Chondrocyte (in vitro differentiated cells): ENCODE data around the gene SMARCA4. TPM values are rescaled to one million over a fixed set of nuclear protein-coding genes. Genes with fewer than 3 reads are reported as not detected.
A peak's percentile ranks its signal among the peaks of the same experiment; 100 is the strongest.
"Not testable (repeated sequence)": the region's sequence is repeated elsewhere in the genome, so short reads cannot be mapped to it uniquely, and the experiment has no call there.

Experiments used
- DNase-seq: peaks from one replicate; pipeline ENCODE4 v3.0.0; 2021; ENCODE audit warnings: mixed read lengths, low spot score
- H3K27ac Mint-ChIP-seq: one replicate; pipeline ENCODE4 v1.8.0; 2021; ENCODE audit warnings: mild to moderate bottlenecking, moderate library complexity, mixed read lengths; ENCODE audit not compliant: unreplicated experiment
- H3K27me3 Mint-ChIP-seq: 2 replicates; pipeline ENCODE4 v1.8.0; 2021; ENCODE audit warnings: low read depth, mixed read lengths
- H3K36me3 Mint-ChIP-seq: 2 replicates; pipeline ENCODE4 v1.8.0; 2021; ENCODE audit warnings: low read depth, mixed read lengths
- H3K4me1 Mint-ChIP-seq: 2 replicates; pipeline ENCODE4 v1.8.0; 2021; ENCODE audit warnings: low read depth, mild to moderate bottlenecking, mixed read lengths
- H3K4me3 Mint-ChIP-seq: one replicate; pipeline ENCODE4 v1.8.0; 2021; ENCODE audit warnings: mild to moderate bottlenecking, moderate library complexity, mixed read lengths; ENCODE audit not compliant: unreplicated experiment
- H3K9me3 Mint-ChIP-seq: 2 replicates; pipeline ENCODE4 v1.8.0; 2021; ENCODE audit warnings: low read depth, mixed read lengths
- total RNA-seq: library from RNA; stranded (reverse); gene quantifications from 3 replicates; pipeline ENCODE4 v1.2.1, GENCODE V29; 2021
- TF ChIP-seq, protein P1 (sequence below): fragments of 200-600 bp; sonication (generic); IDR thresholded peaks from 2 replicates; pipeline ENCODE4 v1.5.0; 2021; ENCODE audit warnings: antibody characterized with exemption, mild to moderate bottlenecking, moderate library complexity

Gene SMARCA4
- total RNA-seq, 1 donor from 2014 or later: 107 TPM

DNA sequence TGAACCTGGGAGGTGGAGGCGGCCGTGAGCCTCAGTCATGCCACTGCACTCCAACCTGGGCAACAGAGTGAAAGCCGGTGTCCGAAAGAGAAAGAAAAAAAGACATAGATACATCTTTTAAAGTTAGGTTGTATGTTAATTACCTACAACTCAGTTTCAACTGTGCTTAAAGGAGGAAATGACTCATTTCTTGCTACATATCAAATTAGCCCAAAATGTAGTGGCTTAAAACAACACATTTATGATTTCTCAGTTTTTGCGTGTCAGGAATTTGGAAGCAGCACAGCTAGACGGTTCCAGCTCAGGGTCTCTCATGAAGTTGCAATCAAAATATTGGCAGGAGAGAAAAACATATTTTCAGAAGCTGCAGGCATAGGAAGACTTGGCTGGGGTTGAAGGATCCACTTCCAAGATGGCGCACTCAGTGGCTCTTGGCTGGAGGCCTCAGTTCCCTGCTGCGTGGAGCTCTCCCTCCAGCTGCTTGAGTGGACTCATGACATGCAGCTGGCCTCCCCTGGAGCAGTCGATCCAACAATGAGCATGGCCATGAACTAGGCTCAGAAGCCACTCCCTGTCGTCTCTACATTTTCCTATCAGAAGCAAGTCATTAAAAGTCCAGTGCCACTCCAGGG, 135.5 kb downstream of the SMARCA4 start:
- Mint-ChIP-seq H3K36me3 (peaks cover 16% of the 10 kb centered on the region), H3K9me3 (no peaks in the 10 kb centered on the region), H3K27ac (peak overlapping the region; percentile 94), H3K4me1 (peaks cover 71% of the 10 kb centered on the region), H3K27me3 (no peaks in the 10 kb centered on the region), H3K4me3 (peak overlapping the region; percentile 8)
- TF ChIP-seq, protein P1, sequence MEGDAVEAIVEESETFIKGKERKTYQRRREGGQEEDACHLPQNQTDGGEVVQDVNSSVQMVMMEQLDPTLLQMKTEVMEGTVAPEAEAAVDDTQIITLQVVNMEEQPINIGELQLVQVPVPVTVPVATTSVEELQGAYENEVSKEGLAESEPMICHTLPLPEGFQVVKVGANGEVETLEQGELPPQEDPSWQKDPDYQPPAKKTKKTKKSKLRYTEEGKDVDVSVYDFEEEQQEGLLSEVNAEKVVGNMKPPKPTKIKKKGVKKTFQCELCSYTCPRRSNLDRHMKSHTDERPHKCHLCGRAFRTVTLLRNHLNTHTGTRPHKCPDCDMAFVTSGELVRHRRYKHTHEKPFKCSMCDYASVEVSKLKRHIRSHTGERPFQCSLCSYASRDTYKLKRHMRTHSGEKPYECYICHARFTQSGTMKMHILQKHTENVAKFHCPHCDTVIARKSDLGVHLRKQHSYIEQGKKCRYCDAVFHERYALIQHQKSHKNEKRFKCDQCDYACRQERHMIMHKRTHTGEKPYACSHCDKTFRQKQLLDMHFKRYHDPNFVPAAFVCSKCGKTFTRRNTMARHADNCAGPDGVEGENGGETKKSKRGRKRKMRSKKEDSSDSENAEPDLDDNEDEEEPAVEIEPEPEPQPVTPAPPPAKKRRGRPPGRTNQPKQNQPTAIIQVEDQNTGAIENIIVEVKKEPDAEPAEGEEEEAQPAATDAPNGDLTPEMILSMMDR: no peak
- DNase-seq: no peak

DNA sequence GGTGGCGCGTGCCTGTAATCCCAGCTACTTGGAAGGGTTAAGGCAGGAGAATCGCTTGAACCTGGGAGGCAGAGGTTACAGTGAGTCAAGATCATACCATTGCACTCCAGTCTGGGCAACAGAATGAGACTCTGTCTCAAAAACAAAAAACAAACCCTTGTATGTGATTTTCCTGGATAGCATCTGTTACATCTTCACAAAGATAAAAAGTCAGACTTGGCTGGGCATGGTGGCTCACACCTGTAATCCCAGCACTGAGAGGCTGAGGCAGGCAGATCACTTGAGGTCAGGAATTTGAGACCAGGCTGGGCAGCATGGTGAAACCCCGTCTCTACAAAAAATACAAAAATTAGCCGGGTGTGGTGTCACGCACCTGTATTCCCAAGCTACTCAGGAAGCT, 136.5 kb downstream of the SMARCA4 start:
- peak overlapping the region; percentile 68 for H3K27ac Mint-ChIP-seq
- H3K27me3 Mint-ChIP-seq, DNase-seq, H3K9me3 Mint-ChIP-seq, H3K4me3 Mint-ChIP-seq: not testable (repeated sequence)
- peaks cover 61% of the 10 kb centered on the region for H3K4me1 Mint-ChIP-seq
- H3K36me3 Mint-ChIP-seq: peaks cover 18% of the 10 kb centered on the region

DNA sequence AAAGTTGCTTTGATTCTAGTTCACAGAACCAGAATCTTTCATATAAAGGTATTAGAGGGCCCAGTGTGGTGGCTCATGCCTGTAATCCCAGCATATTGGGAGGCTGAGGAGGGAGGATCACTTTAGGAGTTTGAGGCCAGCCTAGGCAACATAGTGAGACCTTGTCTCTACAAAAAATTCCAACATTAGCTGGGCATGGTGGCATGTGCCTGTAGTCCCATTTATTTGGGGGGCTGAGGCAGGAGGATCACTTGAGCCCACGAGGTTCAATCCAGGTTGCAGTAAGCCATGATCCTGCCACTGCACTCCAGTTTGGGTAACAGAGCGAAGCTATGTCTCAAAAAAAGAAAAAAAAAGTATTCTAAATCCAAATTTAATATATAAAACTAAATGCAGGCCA, 137.5 kb downstream of the SMARCA4 start:
- DNase-seq: no peak
- no peaks in the 10 kb centered on the region for H3K27me3 Mint-ChIP-seq
- H3K36me3 Mint-ChIP-seq: peaks cover 23% of the 10 kb centered on the region
- H3K9me3 Mint-ChIP-seq: no peaks in the 10 kb centered on the region
- no peak overlapping the region for H3K4me3 Mint-ChIP-seq
- peaks cover 52% of the 10 kb centered on the region for H3K4me1 Mint-ChIP-seq
- TF ChIP-seq, protein P1: no peak
- H3K27ac Mint-ChIP-seq: no peak overlapping the region

DNA sequence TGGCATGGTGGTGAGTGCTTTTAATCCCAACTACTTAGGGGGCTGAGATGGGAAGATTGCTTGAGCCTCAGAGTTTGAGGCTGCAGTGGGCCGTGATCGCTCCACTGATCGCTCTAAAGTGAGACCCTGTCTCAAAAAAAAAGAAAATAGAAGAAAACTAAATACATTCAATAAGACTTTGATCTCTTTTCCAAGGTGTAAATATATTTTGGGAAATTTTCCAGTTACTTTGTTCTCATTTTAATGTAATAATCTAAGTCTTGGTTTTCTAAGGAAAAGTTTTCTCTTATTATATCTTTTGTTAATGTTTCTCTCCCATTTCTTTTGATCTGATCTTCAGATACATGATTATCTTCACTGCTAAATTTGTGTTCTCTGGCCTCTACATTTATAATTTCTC, 138.0 kb downstream of the SMARCA4 start:
- Mint-ChIP-seq H3K36me3 (peaks cover 27% of the 10 kb centered on the region), H3K27me3 (no peaks in the 10 kb centered on the region), H3K4me3 (no peak overlapping the region), H3K9me3 (no peaks in the 10 kb centered on the region), H3K27ac (peak overlapping the region; percentile 14), H3K4me1 (peaks cover 46% of the 10 kb centered on the region)
- TF ChIP-seq, protein P1: no peak
- DNase-seq: no peak

DNA sequence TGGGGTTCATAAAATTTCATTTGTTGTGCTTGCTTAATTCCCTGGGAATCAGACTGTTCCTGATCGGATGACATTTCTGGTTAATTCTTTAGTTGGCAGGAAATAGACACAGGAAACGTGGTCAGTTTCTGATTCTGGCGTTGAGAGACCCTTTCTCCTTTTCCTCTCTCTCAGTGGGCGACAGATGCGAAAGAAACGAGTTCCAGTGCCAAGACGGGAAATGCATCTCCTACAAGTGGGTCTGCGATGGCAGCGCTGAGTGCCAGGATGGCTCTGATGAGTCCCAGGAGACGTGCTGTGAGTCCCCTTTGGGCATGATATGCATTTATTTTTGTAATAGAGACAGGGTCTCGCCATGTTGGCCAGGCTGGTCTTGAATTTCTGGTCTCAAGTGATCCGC, 139.2 kb downstream of the SMARCA4 start:
- H3K27ac Mint-ChIP-seq: peak overlapping the region; percentile 69
- peaks cover 38% of the 10 kb centered on the region for H3K4me1 Mint-ChIP-seq
- H3K36me3 Mint-ChIP-seq: peaks cover 25% of the 10 kb centered on the region
- H3K9me3 Mint-ChIP-seq: no peaks in the 10 kb centered on the region
- H3K27me3 Mint-ChIP-seq: no peaks in the 10 kb centered on the region
- H3K4me3 Mint-ChIP-seq: no peak overlapping the region
- DNase-seq: no peak
- TF ChIP-seq, protein P1: no peak

DNA sequence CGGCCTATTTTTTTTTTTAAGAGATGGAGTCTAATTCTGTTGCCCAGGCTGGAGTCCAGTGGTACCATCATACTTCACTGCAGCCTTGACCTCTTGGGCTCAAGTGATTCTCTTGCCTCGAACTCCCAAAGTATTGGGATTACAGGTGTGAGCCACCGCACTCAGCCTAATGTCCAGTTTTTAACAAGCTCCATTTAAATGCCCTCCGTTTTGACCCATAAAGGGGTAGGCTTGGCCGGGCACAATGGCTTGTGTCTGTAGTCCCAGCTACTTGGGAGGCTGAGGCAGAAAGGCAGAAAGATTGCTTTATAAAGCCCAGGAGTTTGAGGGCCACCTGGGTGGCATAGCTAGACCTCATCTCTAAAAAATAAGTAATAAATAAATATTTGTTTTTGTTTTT, 140.2 kb downstream of the SMARCA4 start:
- no peak for DNase-seq
- H3K4me1 Mint-ChIP-seq: peaks cover 28% of the 10 kb centered on the region
- TF ChIP-seq, protein P1: no peak
- H3K36me3 Mint-ChIP-seq: peaks cover 27% of the 10 kb centered on the region
- no peak overlapping the region for H3K27ac Mint-ChIP-seq
- no peaks in the 10 kb centered on the region for H3K9me3 Mint-ChIP-seq
- no peaks in the 10 kb centered on the region for H3K27me3 Mint-ChIP-seq
- H3K4me3 Mint-ChIP-seq: no peak overlapping the region
